Loucy (cell line): ENCODE data around the gene ANKRD10.

Experiments used
- H2AFZ ChIP-seq: fragments of 200-600 bp; sonication (generic); 2 replicates; pipeline ENCODE4 v1.6.0; 2016; ENCODE audit warnings: antibody characterized with exemption, mild to moderate bottlenecking, low read length, moderate library complexity
- H3F3A ChIP-seq: fragments of 200-600 bp; 2 replicates; pipeline ENCODE4 v1.6.0; 2016; ENCODE audit warnings: antibody characterized with exemption, low read depth, mild to moderate bottlenecking
- H3K27me3 ChIP-seq: fragments of 200-600 bp; sonication (generic); 2 replicates; pipeline ENCODE4 v1.6.1; 2014; ENCODE audit warnings: low read length, mild to moderate bottlenecking; ENCODE audit not compliant: insufficient read depth, poor library complexity, severe bottlenecking
- H3K36me3 ChIP-seq: fragments of 200-600 bp; sonication (generic); 2 replicates; pipeline ENCODE4 v1.6.1; 2016; ENCODE audit warnings: low read length; ENCODE audit not compliant: insufficient read depth
- H3K4me1 ChIP-seq: fragments of 200-600 bp; sonication (generic); 2 replicates; pipeline ENCODE4 v1.5.1; 2014; ENCODE audit warnings: low read length, mild to moderate bottlenecking; ENCODE audit not compliant: insufficient read depth, poor library complexity, severe bottlenecking
- H3K4me2 ChIP-seq: fragments of 200-600 bp; sonication (generic); 2 replicates; pipeline ENCODE4 v1.6.0; 2014; ENCODE audit warnings: antibody characterized with exemption, low read length, low read depth, mild to moderate bottlenecking; ENCODE audit not compliant: poor library complexity, severe bottlenecking
- H3K4me3 ChIP-seq: fragments of 200-600 bp; sonication (generic); 2 replicates; pipeline ENCODE4 v1.5.1; 2014; ENCODE audit warnings: low read length, mild to moderate bottlenecking, mixed read lengths; ENCODE audit not compliant: poor library complexity, severe bottlenecking
- H3K79me2 ChIP-seq: fragments of 200-600 bp; sonication (generic); 2 replicates; pipeline ENCODE4 v1.6.1; 2014; ENCODE audit warnings: low read length; ENCODE audit not compliant: insufficient read depth
- H3K9ac ChIP-seq: fragments of 200-600 bp; sonication (generic); 2 replicates; pipeline ENCODE4 v1.6.0; 2014; ENCODE audit warnings: mild to moderate bottlenecking, low read depth, low read length, moderate library complexity; ENCODE audit not compliant: poor library complexity, severe bottlenecking
- H3K9me2 ChIP-seq: fragments of 200-600 bp; sonication (generic); replicated peaks from 2 replicates; pipeline ENCODE4 v1.6.1; 2016; ENCODE audit warnings: low read depth, low read length, mixed read lengths
- H3K9me3 ChIP-seq: fragments of 200-600 bp; sonication (generic); 2 replicates; pipeline ENCODE4 v1.6.1; 2014; ENCODE audit warnings: mild to moderate bottlenecking, antibody characterized with exemption, low read length, low read depth; ENCODE audit not compliant: insufficient read depth
- H4K20me1 ChIP-seq: fragments of 200-600 bp; sonication (generic); 2 replicates; pipeline ENCODE4 v1.6.0; 2014; ENCODE audit warnings: antibody characterized with exemption, low read length, mild to moderate bottlenecking; ENCODE audit not compliant: insufficient read depth, poor library complexity, severe bottlenecking
- CTCF ChIP-seq: fragments of 200-600 bp; sonication (generic); conservative IDR thresholded peaks from 2 replicates; pipeline ENCODE4 v1.5.1; 2014; ENCODE audit warnings: mild to moderate bottlenecking, antibody characterized with exemption, low read length
- EZH2phosphoT487 ChIP-seq: fragments of 200-600 bp; IDR thresholded peaks from 2 replicates; pipeline ENCODE4 v1.6.1; 2018; ENCODE audit warnings: antibody characterized with exemption, mild to moderate bottlenecking, moderate library complexity, borderline replicate concordance

Gene ANKRD10

DNA sequence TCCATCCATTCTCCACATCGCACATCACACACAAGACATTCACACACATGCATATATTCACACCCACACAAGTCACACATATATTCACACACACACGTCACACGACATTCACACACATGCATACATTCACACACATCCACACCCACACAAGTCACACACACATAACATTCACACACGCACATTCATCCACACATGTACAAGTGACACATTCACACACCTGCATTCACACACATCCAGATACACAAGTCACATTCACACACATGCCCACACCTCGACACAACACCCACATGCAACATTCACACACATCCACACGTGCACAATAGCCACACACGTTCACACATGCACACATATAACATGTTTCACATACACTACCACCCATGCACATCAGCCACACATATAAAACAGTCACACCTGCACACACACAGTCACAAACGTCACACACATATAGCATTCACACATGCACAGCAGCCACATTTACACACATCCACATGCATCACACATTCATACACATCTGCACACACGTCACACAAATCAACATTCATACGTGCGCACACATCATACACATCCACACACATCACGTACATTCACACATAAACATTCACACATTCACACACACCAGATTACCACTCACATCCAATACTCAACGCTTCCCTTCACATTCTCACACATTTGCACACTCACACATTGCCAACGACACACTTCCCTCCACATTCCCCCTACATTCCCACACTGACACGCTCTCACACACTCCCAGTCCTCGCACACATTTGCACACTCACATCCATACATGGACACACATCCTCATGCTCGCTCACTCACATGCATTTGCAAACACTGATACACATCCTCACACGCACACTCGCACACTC is 41.0 kb downstream of the ANKRD10 start:
- H3F3A ChIP-seq = no peaks in the 10 kb centered on the region
- no peaks in the 10 kb centered on the region for H3K36me3 ChIP-seq
- no peaks in the 10 kb centered on the region for H3K9me2 ChIP-seq
- H4K20me1 ChIP-seq = no peaks in the 10 kb centered on the region
- peak overlapping the region; percentile 99 for H2AFZ ChIP-seq
- H3K9ac ChIP-seq = peak overlapping the region; percentile 32
- H3K4me1 ChIP-seq = peaks cover 6% of the 10 kb centered on the region
- H3K4me3 ChIP-seq = peak overlapping the region; percentile 75
- no peaks in the 10 kb centered on the region for H3K9me3 ChIP-seq
- no peaks in the 10 kb centered on the region for H3K79me2 ChIP-seq
- no peaks in the 10 kb centered on the region for H3K27me3 ChIP-seq
- peak overlapping the region; percentile 81 for H3K4me2 ChIP-seq
- TF ChIP-seq CTCF (no peak), EZH2phosphoT487 (no peak)

- no peak for TF ChIP-seq EZH2phosphoT487
- no peak for TF ChIP-seq CTCF
- no peak overlapping the region for H3K4me3 ChIP-seq
- no peaks in the 10 kb centered on the region for H4K20me1 ChIP-seq
- H2AFZ ChIP-seq = no peak overlapping the region
- no peaks in the 10 kb centered on the region for H3K27me3 ChIP-seq
- no peaks in the 10 kb centered on the region for H3K79me2 ChIP-seq
- no peak overlapping the region for H3K9ac ChIP-seq
- H3K9me3 ChIP-seq = no peaks in the 10 kb centered on the region
- no peaks in the 10 kb centered on the region for H3K36me3 ChIP-seq
- no peak overlapping the region for H3K4me2 ChIP-seq
- no peaks in the 10 kb centered on the region for H3F3A ChIP-seq
- H3K9me2 ChIP-seq = no peaks in the 10 kb centered on the region
- peaks cover 6% of the 10 kb centered on the region for H3K4me1 ChIP-seq
These were observed 41.9 kb downstream of the ANKRD10 start for GRCh38 chr13:110872768-110873638.

- Histone ChIP-seq H4K20me1 (no peaks in the 10 kb centered on the region), H2AFZ (no peak overlapping the region), H3K27me3 (no peaks in the 10 kb centered on the region), H3K9me3 (no peaks in the 10 kb centered on the region), H3K4me1 (peaks cover 6% of the 10 kb centered on the region), H3K4me3 (no peak overlapping the region), H3K36me3 (no peaks in the 10 kb centered on the region), H3K79me2 (no peaks in the 10 kb centered on the region), H3F3A (no peaks in the 10 kb centered on the region), H3K4me2 (no peak overlapping the region), H3K9ac (no peak overlapping the region), H3K9me2 (no peaks in the 10 kb centered on the region)
- TF ChIP-seq EZH2phosphoT487 (no peak), CTCF (no peak)
These were observed 42.7 kb downstream of the ANKRD10 start for GRCh38 chr13:110872034-110872767.
